Stomach (tissue), 4 donors: Measurements from ENCODE around the gene POU2AF3.

ENCODE experiments used
- CTCF ChIP-seq, 7 experiments: fragments of 450-650 bp in 4 of 7; fragments of 200-600 bp in 3 of 7; sonication (generic) in 3 of 7; IDR thresholded peaks; one replicate each; pipeline ENCODE4 v1.5.1; 2016 to 2019; ENCODE audit warnings: antibody characterized with exemption in 7 of 7, control low read depth in 2 of 7, mild to moderate bottlenecking in 1 of 7
- POLR2A ChIP-seq, 4 donors: fragments of 450-650 bp; IDR thresholded peaks; one replicate each; pipeline ENCODE4 v1.6.1; 2016; ENCODE audit warnings: antibody characterized with exemption in 4 of 4, control low read depth in 2 of 4, mild to moderate bottlenecking in 1 of 4, moderate library complexity in 1 of 4

- no peak for TF ChIP-seq CTCF (IDR thresholded peaks at IDR 0.05)
- TF ChIP-seq POLR2A (IDR thresholded peaks at IDR 0.05): no peak
These were observed 53.2 kb downstream of the POU2AF3 start for GRCh38 chr11:111351374-111352055.
